ENCODE measurements around the gene RRP15. TPM values are rescaled to one million over a fixed set of nuclear protein-coding genes. Genes with fewer than 3 reads are reported as not detected.
A peak's percentile ranks its signal among the peaks of the same experiment; 100 is the strongest.

RRP15 gene
- polyA plus RNA-seq, 2 donors, result 1.6 to 5.3 TPM

- Histone ChIP-seq H3K27me3 (ENCODE audit: control insufficient read depth in 1 of 2, insufficient read depth in 2 of 2, low read length in 2 of 2) (no peaks in the 10 kb centered on the region), H3K4me1 (ENCODE audit: control insufficient read depth in 2 of 2, insufficient read depth in 2 of 2, low read length in 1 of 2) (no peaks in the 10 kb centered on the region), H3K36me3 (ENCODE audit: control insufficient read depth in 2 of 2, insufficient read depth in 2 of 2, low read length in 1 of 2) (no peaks in the 10 kb centered on the region), H3K27ac (ENCODE audit: low read depth in 2 of 2, low read length in 1 of 2) (no peak overlapping the region), H3K9me3 (ENCODE audit: control insufficient read depth in 2 of 2, insufficient read depth in 1 of 2, low read depth in 1 of 2, low read length in 1 of 2) (peaks cover 0 to 2% of the 10 kb centered on the region in 2 donors), H3K4me3 (ENCODE audit: low read depth in 1 of 2, low read length in 2 of 2) (no peak overlapping the region)
- 64 to 69% methylated on average over 1 of the region's 1 CpG for WGBS, 2 donors
Measured at GRCh38 chr1:218259339-218259738, 25.8 kb upstream of the RRP15 start.

GRCh38 chr1:218259800-218260199 lies 25.3 kb upstream of the RRP15 start:
- no peaks in the 10 kb centered on the region for H3K27me3 ChIP-seq (ENCODE audit: control insufficient read depth in 1 of 2, insufficient read depth in 2 of 2, low read length in 2 of 2)
- peaks cover 0 to 2% of the 10 kb centered on the region in 2 donors for H3K9me3 ChIP-seq (ENCODE audit: control insufficient read depth in 2 of 2, insufficient read depth in 1 of 2, low read depth in 1 of 2, low read length in 1 of 2)
- no peak overlapping the region for H3K27ac ChIP-seq (ENCODE audit: low read depth in 2 of 2, low read length in 1 of 2)
- no peak overlapping the region for H3K4me3 ChIP-seq (ENCODE audit: low read depth in 1 of 2, low read length in 2 of 2)
- no peaks in the 10 kb centered on the region for H3K36me3 ChIP-seq (ENCODE audit: control insufficient read depth in 2 of 2, insufficient read depth in 2 of 2, low read length in 1 of 2)
- H3K4me1 ChIP-seq (ENCODE audit: control insufficient read depth in 2 of 2, insufficient read depth in 2 of 2, low read length in 1 of 2), result no peaks in the 10 kb centered on the region
- WGBS, 2 donors, result 34 to 50% methylated on average over 6 of the region's 6 CpGs

- WGBS, 2 donors, result 56 to 59% methylated on average over 2 of the region's 2 CpGs
- Histone ChIP-seq H3K36me3 (ENCODE audit: control insufficient read depth in 2 of 2, insufficient read depth in 2 of 2, low read length in 1 of 2) (no peaks in the 10 kb centered on the region), H3K4me3 (ENCODE audit: low read depth in 1 of 2, low read length in 2 of 2) (no peak overlapping the region), H3K4me1 (ENCODE audit: control insufficient read depth in 2 of 2, insufficient read depth in 2 of 2, low read length in 1 of 2) (no peaks in the 10 kb centered on the region), H3K27ac (ENCODE audit: low read depth in 2 of 2, low read length in 1 of 2) (no peak overlapping the region), H3K9me3 (ENCODE audit: control insufficient read depth in 2 of 2, insufficient read depth in 1 of 2, low read depth in 1 of 2, low read length in 1 of 2) (peaks cover 0 to 2% of the 10 kb centered on the region in 2 donors), H3K27me3 (ENCODE audit: control insufficient read depth in 1 of 2, insufficient read depth in 2 of 2, low read length in 2 of 2) (no peaks in the 10 kb centered on the region)
Measured at GRCh38 chr1:218262259-218262658, 22.8 kb upstream of the RRP15 start.

GRCh38 chr1:218266356-218266755 lies 18.7 kb upstream of the RRP15 start:
- no peaks in the 10 kb centered on the region for H3K27me3 ChIP-seq (ENCODE audit: control insufficient read depth in 1 of 2, insufficient read depth in 2 of 2, low read length in 2 of 2)
- H3K27ac ChIP-seq (ENCODE audit: low read depth in 2 of 2, low read length in 1 of 2), result no peak overlapping the region
- H3K4me3 ChIP-seq (ENCODE audit: low read depth in 1 of 2, low read length in 2 of 2), result no peak overlapping the region
- H3K9me3 ChIP-seq (ENCODE audit: control insufficient read depth in 2 of 2, insufficient read depth in 1 of 2, low read depth in 1 of 2, low read length in 1 of 2), result no peaks in the 10 kb centered on the region
- H3K36me3 ChIP-seq (ENCODE audit: control insufficient read depth in 2 of 2, insufficient read depth in 2 of 2, low read length in 1 of 2), result no peaks in the 10 kb centered on the region
- H3K4me1 ChIP-seq (ENCODE audit: control insufficient read depth in 2 of 2, insufficient read depth in 2 of 2, low read length in 1 of 2), result no peaks in the 10 kb centered on the region
- 47 to 64% methylated on average over 2 of the region's 2 CpGs for WGBS, 2 donors

GRCh38 chr1:218272366-218272765 lies 12.7 kb upstream of the RRP15 start:
- Histone ChIP-seq H3K4me3 (ENCODE audit: low read depth in 1 of 2, low read length in 2 of 2) (no peak overlapping the region), H3K27me3 (ENCODE audit: control insufficient read depth in 1 of 2, insufficient read depth in 2 of 2, low read length in 2 of 2) (no peaks in the 10 kb centered on the region), H3K36me3 (ENCODE audit: control insufficient read depth in 2 of 2, insufficient read depth in 2 of 2, low read length in 1 of 2) (no peaks in the 10 kb centered on the region), H3K27ac (ENCODE audit: low read depth in 2 of 2, low read length in 1 of 2) (no peak overlapping the region), H3K9me3 (ENCODE audit: control insufficient read depth in 2 of 2, insufficient read depth in 1 of 2, low read depth in 1 of 2, low read length in 1 of 2) (no peaks in the 10 kb centered on the region), H3K4me1 (ENCODE audit: control insufficient read depth in 2 of 2, insufficient read depth in 2 of 2, low read length in 1 of 2) (no peaks in the 10 kb centered on the region)
- 90 to 94% methylated on average over 6 of the region's 6 CpGs for WGBS, 2 donors

GRCh38 chr1:218273762-218274479 lies 11.2 kb upstream of the RRP15 start:
- Histone ChIP-seq H3K4me1 (ENCODE audit: control insufficient read depth in 2 of 2, insufficient read depth in 2 of 2, low read length in 1 of 2) (no peaks in the 10 kb centered on the region), H3K36me3 (ENCODE audit: control insufficient read depth in 2 of 2, insufficient read depth in 2 of 2, low read length in 1 of 2) (no peaks in the 10 kb centered on the region), H3K4me3 (ENCODE audit: low read depth in 1 of 2, low read length in 2 of 2) (no peak overlapping the region), H3K27me3 (ENCODE audit: control insufficient read depth in 1 of 2, insufficient read depth in 2 of 2, low read length in 2 of 2) (no peaks in the 10 kb centered on the region), H3K27ac (ENCODE audit: low read depth in 2 of 2, low read length in 1 of 2) (no peak overlapping the region), H3K9me3 (ENCODE audit: control insufficient read depth in 2 of 2, insufficient read depth in 1 of 2, low read depth in 1 of 2, low read length in 1 of 2) (no peaks in the 10 kb centered on the region)
- 52 to 68% methylated on average over 3 of the region's 3 CpGs for whole genome bisulfite sequencing, 2 donors

- 80 to 90% methylated on average over 2 of the region's 2 CpGs for WGBS, 2 donors
- Histone ChIP-seq H3K9me3 (ENCODE audit: control insufficient read depth in 2 of 2, insufficient read depth in 1 of 2, low read depth in 1 of 2, low read length in 1 of 2) (no peaks in the 10 kb centered on the region), H3K27ac (ENCODE audit: low read depth in 2 of 2, low read length in 1 of 2) (no peak overlapping the region)
Measured at GRCh38 chr1:218274511-218274910, 10.6 kb upstream of the RRP15 start.

GRCh38 chr1:218275823-218276222 lies 9.3 kb upstream of the RRP15 start:
- 67% methylated on average over 2 of the region's 2 CpGs for WGBS, 2 donors
- no peaks in the 10 kb centered on the region for H3K4me1 ChIP-seq (ENCODE audit: control insufficient read depth in 2 of 2, insufficient read depth in 2 of 2, low read length in 1 of 2)
- no peaks in the 10 kb centered on the region for H3K27me3 ChIP-seq (ENCODE audit: control insufficient read depth in 1 of 2, insufficient read depth in 2 of 2, low read length in 2 of 2)
- H3K27ac ChIP-seq (ENCODE audit: low read depth in 2 of 2, low read length in 1 of 2), result no peak overlapping the region
- no peak overlapping the region for H3K4me3 ChIP-seq (ENCODE audit: low read depth in 1 of 2, low read length in 2 of 2)
- no peaks in the 10 kb centered on the region for H3K9me3 ChIP-seq (ENCODE audit: control insufficient read depth in 2 of 2, insufficient read depth in 1 of 2, low read depth in 1 of 2, low read length in 1 of 2)
- H3K36me3 ChIP-seq (ENCODE audit: control insufficient read depth in 2 of 2, insufficient read depth in 2 of 2, low read length in 1 of 2), result no peaks in the 10 kb centered on the region

More at GRCh38 chr1:218274511-218274910, 10.6 kb upstream of the RRP15 start:
- Histone ChIP-seq H3K4me3 (ENCODE audit: low read depth in 1 of 2, low read length in 2 of 2) (no peak overlapping the region), H3K27me3 (ENCODE audit: control insufficient read depth in 1 of 2, insufficient read depth in 2 of 2, low read length in 2 of 2) (no peaks in the 10 kb centered on the region), H3K4me1 (ENCODE audit: control insufficient read depth in 2 of 2, insufficient read depth in 2 of 2, low read length in 1 of 2) (no peaks in the 10 kb centered on the region), H3K36me3 (ENCODE audit: control insufficient read depth in 2 of 2, insufficient read depth in 2 of 2, low read length in 1 of 2) (no peaks in the 10 kb centered on the region)

- Histone ChIP-seq H3K4me1 (ENCODE audit: control insufficient read depth in 2 of 2, insufficient read depth in 2 of 2, low read length in 1 of 2) (peaks cover 0 to 5% of the 10 kb centered on the region in 2 donors), H3K36me3 (ENCODE audit: control insufficient read depth in 2 of 2, insufficient read depth in 2 of 2, low read length in 1 of 2) (no peaks in the 10 kb centered on the region), H3K27me3 (ENCODE audit: control insufficient read depth in 1 of 2, insufficient read depth in 2 of 2, low read length in 2 of 2) (no peaks in the 10 kb centered on the region), H3K9me3 (ENCODE audit: control insufficient read depth in 2 of 2, insufficient read depth in 1 of 2, low read depth in 1 of 2, low read length in 1 of 2) (no peaks in the 10 kb centered on the region), H3K4me3 (ENCODE audit: low read depth in 1 of 2, low read length in 2 of 2) (no peak overlapping the region), H3K27ac (ENCODE audit: low read depth in 2 of 2, low read length in 1 of 2) (no peak overlapping the region)
- WGBS, 2 donors, result 90 to 92% methylated on average over 4 of the region's 4 CpGs
Measured at GRCh38 chr1:218281285-218281684, 3.8 kb upstream of the RRP15 start.

GRCh38 chr1:218284377-218284916 lies 646 bp upstream of the RRP15 start:
- 5 to 10% methylated on average over 26 of the region's 26 CpGs for WGBS, 2 donors
- Histone ChIP-seq H3K27me3 (ENCODE audit: control insufficient read depth in 1 of 2, insufficient read depth in 2 of 2, low read length in 2 of 2) (no peaks in the 10 kb centered on the region), H3K27ac (ENCODE audit: low read depth in 2 of 2, low read length in 1 of 2) (peak overlapping the region; percentile 66 to 88), H3K4me3 (ENCODE audit: low read depth in 1 of 2, low read length in 2 of 2) (peak overlapping the region; percentile 74 to 96), H3K36me3 (ENCODE audit: control insufficient read depth in 2 of 2, insufficient read depth in 2 of 2, low read length in 1 of 2) (no peaks in the 10 kb centered on the region), H3K4me1 (ENCODE audit: control insufficient read depth in 2 of 2, insufficient read depth in 2 of 2, low read length in 1 of 2) (peaks cover 0 to 6% of the 10 kb centered on the region in 2 donors), H3K9me3 (ENCODE audit: control insufficient read depth in 2 of 2, insufficient read depth in 1 of 2, low read depth in 1 of 2, low read length in 1 of 2) (no peaks in the 10 kb centered on the region)
